K562 (cell line): ENCODE results near the gene LCP2. TPM values are rescaled to one million over a fixed set of nuclear protein-coding genes. Genes with fewer than 3 reads are reported as not detected.

Source experiments
- ATAC-seq: fragments of 200-7000 bp; cut with Tn5 transposase; 3 replicates; pipeline ENCODE4 v1.9.1; 2020; ENCODE audit warnings: moderate library complexity
- BruUV-seq: library from RNA; stranded (reverse); fragments of 400-500 nt; replicated peaks from 2 replicates; lab custom pipeline; 2021; lab: Mats Ljungman, UMichigan
- CTCF ChIA-PET: fragments of 300-600 bp; formaldehyde crosslinking; extraction: SDS; loops from one replicate; lab custom pipeline; 2021; ENCODE audit warnings: low intra/inter-chr PET ratio; lab: Yijun Ruan, JAX
- POLR2A ChIA-PET: fragments of 300-600, 350-650 bp; sonication (Branson Sonifier 250); formaldehyde crosslinking; extraction: SDS; loops from one replicate; lab custom pipeline; 2021; ENCODE audit warnings: antibody characterized with exemption, inconsistent platforms; lab: Yijun Ruan, JAX
- DNase-seq, 4 experiments: peaks; one replicate each; pipeline versions ENCODE4 v3.0.0 to v3.0.0-alpha.2; 2011 to 2018; ENCODE audit warnings: low spot score in 3 of 4, mixed read lengths in 3 of 4; ENCODE audit errors: extremely low read depth in 1 of 4
- FAIRE-seq: peaks from 2 replicates; lab custom pipeline; 2011; peaks lifted over from hg19 to GRCh38; lab: Jason Lieb, UNC
- H2AFZ ChIP-seq: 2 replicates; pipeline ENCODE4 v1.6.0; 2011; ENCODE audit warnings: low read depth, low read length, control low read depth, inconsistent platforms
- H3K27ac ChIP-seq: fragments of 200-600 bp; 3 replicates; pipeline ENCODE4 v1.8.0; 2011; ENCODE audit warnings: low read depth, mild to moderate bottlenecking, control low read depth, inconsistent platforms, low read length, moderate library complexity, mixed read lengths; ENCODE audit errors: extremely low read depth
- H3K27me3 ChIP-seq, 2 experiments: fragments of 300-600 bp in 1 of 2; 2 replicates in 1 of 2; 3 replicates in 1 of 2; pipeline versions ENCODE4 v1.6.0 to v1.8.0; 2011; ENCODE audit warnings: inconsistent platforms in 2 of 2, low read length in 2 of 2, mild to moderate bottlenecking in 1 of 2, mixed read lengths in 1 of 2, moderate library complexity in 1 of 2; ENCODE audit not compliant: control insufficient read depth in 2 of 2, insufficient read depth in 2 of 2
- H3K36me3 ChIP-seq: fragments of 300-600 bp; 3 replicates; pipeline ENCODE4 v1.8.0; 2011; ENCODE audit warnings: mild to moderate bottlenecking, low read length, inconsistent platforms; ENCODE audit not compliant: control insufficient read depth, insufficient read depth
- H3K4me1 ChIP-seq, 2 experiments: fragments of 200-600 bp in 1 of 2; replicated peaks in 1 of 2; 2 replicates in 1 of 2; 3 replicates in 1 of 2; pipeline versions ENCODE4 v1.5.1 to v1.8.0; 2011; ENCODE audit warnings: inconsistent platforms in 2 of 2, low read length in 2 of 2, mild to moderate bottlenecking in 1 of 2, mixed read lengths in 1 of 2, moderate library complexity in 1 of 2; ENCODE audit not compliant: control insufficient read depth in 2 of 2, insufficient read depth in 2 of 2
- H3K4me2 ChIP-seq: 2 replicates; pipeline ENCODE4 v1.6.1; 2011; ENCODE audit warnings: low read length, control low read depth, inconsistent platforms, mixed read lengths; ENCODE audit not compliant: insufficient read depth
- H3K4me3 ChIP-seq: fragments of 200-600 bp; sonication (generic), shearing (Covaris generic); 2 replicates; pipeline ENCODE4 v1.5.1; 2016; ENCODE audit warnings: control low read depth, inconsistent platforms
- H3K79me2 ChIP-seq: fragments of 200-600 bp; 3 replicates; pipeline ENCODE4 v1.8.0; 2011; ENCODE audit warnings: low read length, inconsistent platforms; ENCODE audit not compliant: control insufficient read depth, insufficient read depth
- H3K9ac ChIP-seq, 2 experiments: 2 replicates each; pipeline versions ENCODE4 v1.6.0 to v1.6.1; 2011; ENCODE audit warnings: low read depth in 2 of 2, low read length in 2 of 2, control low read depth in 1 of 2, inconsistent platforms in 1 of 2, mild to moderate bottlenecking in 1 of 2, mixed read lengths in 1 of 2; ENCODE audit not compliant: insufficient read depth in 1 of 2
- H3K9me1 ChIP-seq: one replicate; pipeline ENCODE4 v1.6.0; 2011; ENCODE audit warnings: inconsistent platforms, mild to moderate bottlenecking, low read length, moderate library complexity; ENCODE audit not compliant: control insufficient read depth, insufficient read depth
- H3K9me3 ChIP-seq: replicated peaks from 2 replicates; pipeline ENCODE4 v1.5.1; 2011; ENCODE audit warnings: low read depth, low read length, inconsistent platforms; ENCODE audit not compliant: control insufficient read depth, insufficient read depth
- H4K20me1 ChIP-seq: replicated peaks from 2 replicates; pipeline ENCODE4 v1.6.1; 2011; ENCODE audit warnings: low read length, inconsistent platforms, mixed read lengths; ENCODE audit not compliant: control insufficient read depth, insufficient read depth
- PYGO2 ChIP-seq: fragments of 450-650 bp; IDR thresholded peaks from 2 replicates; pipeline ENCODE4 v1.6.1; 2016; ENCODE audit warnings: mild to moderate bottlenecking, missing genetic modification characterization, moderate library complexity, missing compliant biosample characterization
- ZBTB17 ChIP-seq: fragments of 450-650 bp; formaldehyde crosslinking; IDR thresholded peaks from 2 replicates; pipeline ENCODE4 v1.4.0; 2020; ENCODE audit warnings: mild to moderate bottlenecking
- WGBS: fragments of 100-300 bp; shearing (Covaris generic); methylation state at CpG from one replicate; pipeline ENCODE4 v1.1.6; 2016; ENCODE audit warnings: low coverage, mixed read lengths; ENCODE audit not compliant: insufficient coverage; ENCODE audit errors: missing lambda C conversion rate; 5-methylcytosine and 5-hydroxymethylcytosine counted together
- in situ Hi-C: fragments of 300-500 bp; cut with MboI; formaldehyde crosslinking; loops from 4 replicates; pipeline ENCODE4 v1.15.0; 2018; ENCODE audit warnings: inconsistent platforms, mixed read lengths
- intact Hi-C: fragments of 100-400 bp; cut with micrococcal nuclease; formaldehyde crosslinking; loops from 2 replicates; pipeline ENCODE4 v1.14.2; 2022
- polyA plus RNA-seq, 8 experiments: library from polyadenylated mRNA; depleted of rRNA in 4 of 8; stranded (reverse) in 5 of 8; unstranded in 3 of 8; fragments of >200 nt; fragmentation: Nextera tagmentation in 2 of 8; fragmentation: Illumina TruSeq in 1 of 8; extraction: Ambion mirVana in 2 of 8; extraction: Trizol in 1 of 8; gene quantifications; 2 replicates each; pipeline versions ENCODE4 v1.2.1 to v1.2.3, GENCODE V29; 2011 to 2014; ENCODE audit warnings: inconsistent platforms in 1 of 8, missing spikeins in 1 of 8
- total RNA-seq, 7 experiments: library from RNA; depleted of rRNA in 6 of 7; stranded (reverse); fragments of >200 nt in 6 of 7; fragmentation: Illumina TruSeq in 2 of 7; extraction: Trizol in 2 of 7; gene quantifications; 2 replicates each; pipeline versions ENCODE4 v1.2.1 to v1.2.3, GENCODE V29; 2011 to 2021; ENCODE audit warnings: low replicate concordance in 1 of 7
- TF ChIP-seq, protein P1 (sequence below): fragments of 200-800 bp; sonication (Bioruptor generic); IDR thresholded peaks from 2 replicates; pipeline ENCODE4 v1.6.1; 2017; ENCODE audit warnings: missing genetic modification characterization, missing compliant biosample characterization

The LCP2 gene
- total and polyA plus RNA-seq, 9 of the 15 experiments (the other 6 are each of a cell fraction or from before 2014, with no cell fraction given): 4.0 to 31.3 (median 14.6) TPM

DNA sequence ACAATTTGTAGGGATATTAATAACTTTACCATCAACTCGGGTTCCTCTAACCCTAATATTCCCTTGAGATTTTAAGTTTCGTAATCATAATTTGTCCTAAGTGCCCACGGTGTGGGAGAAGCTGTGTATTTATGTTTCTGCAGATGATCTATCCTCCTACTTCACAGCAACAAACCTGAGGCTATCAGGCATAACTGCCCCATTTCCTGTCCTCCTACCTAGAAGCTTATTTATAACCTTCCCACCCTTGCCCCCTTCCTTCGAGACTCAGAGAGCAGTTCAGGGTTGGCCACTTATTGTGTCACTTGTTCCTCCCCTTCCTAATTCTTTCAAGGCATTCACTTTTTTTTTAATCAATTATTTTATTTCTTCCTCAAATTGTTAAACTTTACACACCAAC lies 29.6 kb upstream of the LCP2 start:
- CTCF ChIA-PET: no interaction called here
- in situ Hi-C loops (no loop called here), intact Hi-C loops (no loop called here)
- Histone ChIP-seq H3K4me3 (no peak overlapping the region), H3K27ac (no peak overlapping the region), H3K4me1 (peaks cover 7 to 29% of the 10 kb centered on the region in 2 experiments; a peak in 4 of 5 replicates), H3K9me3 (no peaks in the 10 kb centered on the region), H2AFZ (peak overlapping the region; percentile 52; the same call in 1 of the 2 replicates), H3K4me2 (no peak overlapping the region), H3K36me3 (no peaks in the 10 kb centered on the region), H3K79me2 (peaks cover 5% of the 10 kb centered on the region; the same call in 1 of the 3 replicates), H4K20me1 (no peaks in the 10 kb centered on the region), H3K9me1 (no peaks in the 10 kb centered on the region), H3K27me3 (no peaks in the 10 kb centered on the region), H3K9ac (no peak overlapping the region)
- ATAC-seq: no peak
- FAIRE-seq: no peak
- WGBS: 15% methylated on average over 4 of the region's 4 CpGs
- DNase-seq: no peak
- TF ChIP-seq, protein P1, sequence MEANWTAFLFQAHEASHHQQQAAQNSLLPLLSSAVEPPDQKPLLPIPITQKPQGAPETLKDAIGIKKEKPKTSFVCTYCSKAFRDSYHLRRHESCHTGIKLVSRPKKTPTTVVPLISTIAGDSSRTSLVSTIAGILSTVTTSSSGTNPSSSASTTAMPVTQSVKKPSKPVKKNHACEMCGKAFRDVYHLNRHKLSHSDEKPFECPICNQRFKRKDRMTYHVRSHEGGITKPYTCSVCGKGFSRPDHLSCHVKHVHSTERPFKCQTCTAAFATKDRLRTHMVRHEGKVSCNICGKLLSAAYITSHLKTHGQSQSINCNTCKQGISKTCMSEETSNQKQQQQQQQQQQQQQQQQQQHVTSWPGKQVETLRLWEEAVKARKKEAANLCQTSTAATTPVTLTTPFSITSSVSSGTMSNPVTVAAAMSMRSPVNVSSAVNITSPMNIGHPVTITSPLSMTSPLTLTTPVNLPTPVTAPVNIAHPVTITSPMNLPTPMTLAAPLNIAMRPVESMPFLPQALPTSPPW (CRISPR knock-in tag): 0 out of 2 replicates have a peak, but pooled peaks have one; percentile 22
- no peak for TF ChIP-seq PYGO2 (tag)
- no TSS peak for BruUV-seq
- POLR2A ChIA-PET: no interaction called here

DNA sequence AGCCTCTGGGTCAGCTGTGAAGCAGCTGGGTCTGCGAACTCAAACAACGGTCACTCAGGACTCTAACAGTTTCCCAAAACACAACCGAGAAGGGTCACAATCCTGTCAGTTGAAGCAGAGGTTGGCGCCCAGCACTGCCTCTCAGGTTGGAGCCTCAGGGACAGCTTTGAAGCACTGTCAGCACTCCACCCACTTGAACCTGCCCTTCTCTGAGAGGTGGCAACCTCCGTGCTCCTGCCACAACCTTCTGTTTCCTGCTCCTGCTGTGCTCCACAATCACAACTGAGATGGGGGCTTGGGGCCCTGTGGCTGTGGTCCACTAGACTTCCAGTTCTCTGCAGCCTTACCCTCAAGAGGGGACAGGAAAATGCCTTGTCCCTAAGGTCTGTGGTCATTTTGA lies 21.7 kb upstream of the LCP2 start:
- Histone ChIP-seq H3K4me2 (no peak overlapping the region), H3K9ac (no peak overlapping the region), H3K4me3 (no peak overlapping the region), H4K20me1 (no peaks in the 10 kb centered on the region), H2AFZ (no peak overlapping the region; the same call in 1 of the 2 replicates), H3K36me3 (no peaks in the 10 kb centered on the region), H3K4me1 (peaks cover 0 to 19% of the 10 kb centered on the region in 2 experiments; a peak in 2 of 5 replicates), H3K79me2 (no peaks in the 10 kb centered on the region), H3K27me3 (no peaks in the 10 kb centered on the region), H3K9me1 (no peaks in the 10 kb centered on the region), H3K27ac (no peak overlapping the region), H3K9me3 (no peaks in the 10 kb centered on the region)
- no peak for DNase-seq
- ChIA-PET POLR2A (interaction anchor here (0.8 kb wide), 1 partner anchor 12 kb away, joined by 3 read pairs; no protein-coding TSS in a partner anchor), CTCF (no interaction called here)
- TF ChIP-seq ZBTB17 (CRISPR knock-in tag): no peak
- no peak for FAIRE-seq
- intact Hi-C loops: no loop called here
- BruUV-seq: no TSS peak
- no peak for ATAC-seq
- in situ Hi-C loops: no loop called here
- WGBS: 34% methylated on average over 5 of the region's 5 CpGs
